ENCODE data around the gene PTPN7.

GRCh38 chr1:202189001-202189790 is 28.8 kb upstream of the PTPN7 start:
- TF ChIP-seq MAZ (IDR thresholded peaks at IDR 0.05; ENCODE audit: borderline replicate concordance, low read depth, low read length) (no peak), EP300 (IDR thresholded peaks at IDR 0.05) (no peak), JUNB (IDR thresholded peaks at IDR 0.05) (no peak), MYC (IDR thresholded peaks at IDR 0.05; ENCODE audit: borderline replicate concordance, low read length) (no peak), RNF2 (IDR thresholded peaks at IDR 0.05; ENCODE audit: borderline replicate concordance, low read depth) (no peak), NR3C1 (IDR thresholded peaks at IDR 0.05) (no peak), ESRRA (IDR thresholded peaks at IDR 0.05; ENCODE audit: borderline replicate concordance, low read length) (no peak), KDM5A (IDR thresholded peaks at IDR 0.05) (no peak), JUN (IDR thresholded peaks at IDR 0.05) (no peak)
- TF ChIP-seq, protein P1, sequence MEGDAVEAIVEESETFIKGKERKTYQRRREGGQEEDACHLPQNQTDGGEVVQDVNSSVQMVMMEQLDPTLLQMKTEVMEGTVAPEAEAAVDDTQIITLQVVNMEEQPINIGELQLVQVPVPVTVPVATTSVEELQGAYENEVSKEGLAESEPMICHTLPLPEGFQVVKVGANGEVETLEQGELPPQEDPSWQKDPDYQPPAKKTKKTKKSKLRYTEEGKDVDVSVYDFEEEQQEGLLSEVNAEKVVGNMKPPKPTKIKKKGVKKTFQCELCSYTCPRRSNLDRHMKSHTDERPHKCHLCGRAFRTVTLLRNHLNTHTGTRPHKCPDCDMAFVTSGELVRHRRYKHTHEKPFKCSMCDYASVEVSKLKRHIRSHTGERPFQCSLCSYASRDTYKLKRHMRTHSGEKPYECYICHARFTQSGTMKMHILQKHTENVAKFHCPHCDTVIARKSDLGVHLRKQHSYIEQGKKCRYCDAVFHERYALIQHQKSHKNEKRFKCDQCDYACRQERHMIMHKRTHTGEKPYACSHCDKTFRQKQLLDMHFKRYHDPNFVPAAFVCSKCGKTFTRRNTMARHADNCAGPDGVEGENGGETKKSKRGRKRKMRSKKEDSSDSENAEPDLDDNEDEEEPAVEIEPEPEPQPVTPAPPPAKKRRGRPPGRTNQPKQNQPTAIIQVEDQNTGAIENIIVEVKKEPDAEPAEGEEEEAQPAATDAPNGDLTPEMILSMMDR (IDR thresholded peaks at IDR 0.05): peak; percentile 84
- TF ChIP-seq, protein P2, sequence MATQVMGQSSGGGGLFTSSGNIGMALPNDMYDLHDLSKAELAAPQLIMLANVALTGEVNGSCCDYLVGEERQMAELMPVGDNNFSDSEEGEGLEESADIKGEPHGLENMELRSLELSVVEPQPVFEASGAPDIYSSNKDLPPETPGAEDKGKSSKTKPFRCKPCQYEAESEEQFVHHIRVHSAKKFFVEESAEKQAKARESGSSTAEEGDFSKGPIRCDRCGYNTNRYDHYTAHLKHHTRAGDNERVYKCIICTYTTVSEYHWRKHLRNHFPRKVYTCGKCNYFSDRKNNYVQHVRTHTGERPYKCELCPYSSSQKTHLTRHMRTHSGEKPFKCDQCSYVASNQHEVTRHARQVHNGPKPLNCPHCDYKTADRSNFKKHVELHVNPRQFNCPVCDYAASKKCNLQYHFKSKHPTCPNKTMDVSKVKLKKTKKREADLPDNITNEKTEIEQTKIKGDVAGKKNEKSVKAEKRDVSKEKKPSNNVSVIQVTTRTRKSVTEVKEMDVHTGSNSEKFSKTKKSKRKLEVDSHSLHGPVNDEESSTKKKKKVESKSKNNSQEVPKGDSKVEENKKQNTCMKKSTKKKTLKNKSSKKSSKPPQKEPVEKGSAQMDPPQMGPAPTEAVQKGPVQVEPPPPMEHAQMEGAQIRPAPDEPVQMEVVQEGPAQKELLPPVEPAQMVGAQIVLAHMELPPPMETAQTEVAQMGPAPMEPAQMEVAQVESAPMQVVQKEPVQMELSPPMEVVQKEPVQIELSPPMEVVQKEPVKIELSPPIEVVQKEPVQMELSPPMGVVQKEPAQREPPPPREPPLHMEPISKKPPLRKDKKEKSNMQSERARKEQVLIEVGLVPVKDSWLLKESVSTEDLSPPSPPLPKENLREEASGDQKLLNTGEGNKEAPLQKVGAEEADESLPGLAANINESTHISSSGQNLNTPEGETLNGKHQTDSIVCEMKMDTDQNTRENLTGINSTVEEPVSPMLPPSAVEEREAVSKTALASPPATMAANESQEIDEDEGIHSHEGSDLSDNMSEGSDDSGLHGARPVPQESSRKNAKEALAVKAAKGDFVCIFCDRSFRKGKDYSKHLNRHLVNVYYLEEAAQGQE (IDR thresholded peaks at IDR 0.05): no peak
- TF ChIP-seq, protein P3, sequence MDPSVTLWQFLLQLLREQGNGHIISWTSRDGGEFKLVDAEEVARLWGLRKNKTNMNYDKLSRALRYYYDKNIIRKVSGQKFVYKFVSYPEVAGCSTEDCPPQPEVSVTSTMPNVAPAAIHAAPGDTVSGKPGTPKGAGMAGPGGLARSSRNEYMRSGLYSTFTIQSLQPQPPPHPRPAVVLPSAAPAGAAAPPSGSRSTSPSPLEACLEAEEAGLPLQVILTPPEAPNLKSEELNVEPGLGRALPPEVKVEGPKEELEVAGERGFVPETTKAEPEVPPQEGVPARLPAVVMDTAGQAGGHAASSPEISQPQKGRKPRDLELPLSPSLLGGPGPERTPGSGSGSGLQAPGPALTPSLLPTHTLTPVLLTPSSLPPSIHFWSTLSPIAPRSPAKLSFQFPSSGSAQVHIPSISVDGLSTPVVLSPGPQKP (IDR thresholded peaks at IDR 0.05; ENCODE audit: low read depth, low read length): no peak
- TF ChIP-seq, protein P4, sequence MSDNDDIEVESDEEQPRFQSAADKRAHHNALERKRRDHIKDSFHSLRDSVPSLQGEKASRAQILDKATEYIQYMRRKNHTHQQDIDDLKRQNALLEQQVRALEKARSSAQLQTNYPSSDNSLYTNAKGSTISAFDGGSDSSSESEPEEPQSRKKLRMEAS (IDR thresholded peaks at IDR 0.05): no peak
